ENCODE measurements around the gene GFM1. TPM values are rescaled to one million over a fixed set of nuclear protein-coding genes. Genes with fewer than 3 reads are reported as not detected.

Gene GFM1
- total and polyA plus RNA-seq, 2 donors (not counting 3 experiments of a cell fraction or from before 2014, with no cell fraction given), result 14.9 to 68.6 TPM

DNA sequence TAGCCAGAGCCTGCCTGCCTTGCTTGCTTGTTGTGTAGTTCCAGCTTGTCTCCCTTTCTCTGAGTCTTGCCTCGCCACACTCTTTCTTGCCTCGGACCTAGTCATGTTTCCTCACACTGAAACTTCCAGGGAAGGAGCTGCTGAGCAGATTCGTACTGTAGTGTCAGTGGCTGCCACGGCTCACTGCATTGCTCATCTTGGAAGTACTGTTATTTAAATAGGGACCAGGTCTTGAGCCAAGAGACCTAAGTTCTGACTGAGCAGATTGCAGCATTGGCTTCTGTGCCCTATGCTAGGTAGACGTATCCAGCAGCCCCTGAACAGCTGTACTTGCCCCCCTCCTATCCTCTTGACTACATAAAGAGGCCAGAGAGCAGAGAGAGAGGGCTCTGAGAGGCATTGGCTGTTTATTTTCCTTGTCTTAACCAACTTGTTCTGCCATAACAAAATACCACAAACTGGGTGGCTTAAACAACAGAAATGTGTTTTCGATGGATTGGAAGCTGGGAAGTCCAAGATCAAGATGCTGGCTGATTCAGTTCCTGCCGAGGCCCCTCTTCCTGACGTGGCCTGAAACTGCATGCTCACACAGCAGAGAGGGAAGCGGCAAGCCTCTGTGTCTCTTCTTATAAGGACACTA is 93.8 kb downstream of the GFM1 start:
- ChIA-PET POLR2A (no interaction called here), CTCF (interaction anchor here (2.0 to 3.5 kb wide), 2 partner anchors 11 to 51 kb away, joined by 4 to 19 read pairs; no protein-coding TSS in a partner anchor)
- Histone ChIP-seq H2AFZ (ENCODE audit: low read depth, low read length) (no peak overlapping the region), H3K27ac (ENCODE audit: insufficient read depth, low read depth, low read length) (no peak overlapping the region), H3K27me3 (ENCODE audit: control insufficient read depth in 2 of 2, insufficient read depth in 2 of 2, low read length in 2 of 2) (no peaks in the 10 kb centered on the region), H3K9me3 (replicated peaks; ENCODE audit: control insufficient read depth, insufficient read depth, low read length) (no peaks in the 10 kb centered on the region), H3K79me2 (ENCODE audit: control insufficient read depth, insufficient read depth, low read length) (no peaks in the 10 kb centered on the region), H3K4me2 (ENCODE audit: insufficient read depth, low read length) (no peak overlapping the region), H3K9me1 (replicated peaks; ENCODE audit: control insufficient read depth, extremely low read depth, insufficient read depth, low read length) (no peaks in the 10 kb centered on the region), H3K4me3 (replicated peaks in 1 of 3; ENCODE audit: insufficient read depth in 1 of 3, low read depth in 1 of 3, low read length in 3 of 3) (no peak overlapping the region), H3K36me3 (ENCODE audit: control insufficient read depth in 2 of 2, extremely low read depth in 1 of 2, insufficient read depth in 2 of 2, low read length in 2 of 2) (no peaks in the 10 kb centered on the region), H3K9ac (replicated peaks; ENCODE audit: extremely low read depth, insufficient read depth, low read length) (no peak overlapping the region), H3K4me1 (ENCODE audit: control insufficient read depth, extremely low read depth, insufficient read depth, low read length) (no peaks in the 10 kb centered on the region), H4K20me1 (replicated peaks; ENCODE audit: control insufficient read depth, extremely low read depth, insufficient read depth, low read length) (no peaks in the 10 kb centered on the region)
- intact Hi-C loops (cut with micrococcal nuclease) (no loop called here), dilution Hi-C loops (cut with MboI; ENCODE audit: extremely low pct_ligation_motif_present, low sequenced_read_pairs) (no loop called here)
- TF ChIP-seq FOS (IDR thresholded peaks at IDR 0.05; ENCODE audit: borderline replicate concordance, insufficient read depth, low read length) (no peak), POLR2AphosphoS5 (IDR thresholded peaks at IDR 0.05; ENCODE audit: insufficient read depth, low read depth, low read length) (no peak), GATA2 (IDR thresholded peaks at IDR 0.05; ENCODE audit: insufficient read depth, insufficient read length, low read depth, low read length) (no peak), MYC (IDR thresholded peaks at IDR 0.05; ENCODE audit: low read depth, low read length) (no peak), POLR2A (IDR thresholded peaks at IDR 0.05; ENCODE audit: low read depth, low read length) (no peak), JUN (IDR thresholded peaks at IDR 0.05; ENCODE audit: borderline replicate concordance, insufficient read depth, insufficient read length, low read depth) (no peak), EZH2 (IDR thresholded peaks at IDR 0.05; ENCODE audit: borderline replicate concordance, low read depth, low read length, severe bottlenecking) (no peak)
- TF ChIP-seq, protein P1, sequence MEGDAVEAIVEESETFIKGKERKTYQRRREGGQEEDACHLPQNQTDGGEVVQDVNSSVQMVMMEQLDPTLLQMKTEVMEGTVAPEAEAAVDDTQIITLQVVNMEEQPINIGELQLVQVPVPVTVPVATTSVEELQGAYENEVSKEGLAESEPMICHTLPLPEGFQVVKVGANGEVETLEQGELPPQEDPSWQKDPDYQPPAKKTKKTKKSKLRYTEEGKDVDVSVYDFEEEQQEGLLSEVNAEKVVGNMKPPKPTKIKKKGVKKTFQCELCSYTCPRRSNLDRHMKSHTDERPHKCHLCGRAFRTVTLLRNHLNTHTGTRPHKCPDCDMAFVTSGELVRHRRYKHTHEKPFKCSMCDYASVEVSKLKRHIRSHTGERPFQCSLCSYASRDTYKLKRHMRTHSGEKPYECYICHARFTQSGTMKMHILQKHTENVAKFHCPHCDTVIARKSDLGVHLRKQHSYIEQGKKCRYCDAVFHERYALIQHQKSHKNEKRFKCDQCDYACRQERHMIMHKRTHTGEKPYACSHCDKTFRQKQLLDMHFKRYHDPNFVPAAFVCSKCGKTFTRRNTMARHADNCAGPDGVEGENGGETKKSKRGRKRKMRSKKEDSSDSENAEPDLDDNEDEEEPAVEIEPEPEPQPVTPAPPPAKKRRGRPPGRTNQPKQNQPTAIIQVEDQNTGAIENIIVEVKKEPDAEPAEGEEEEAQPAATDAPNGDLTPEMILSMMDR (IDR thresholded peaks at IDR 0.05; ENCODE audit: extremely low read depth in 1 of 2, insufficient read depth in 1 of 2, low read depth in 1 of 2, low read length in 2 of 2), result no peak
- TF ChIP-seq, protein P2, sequence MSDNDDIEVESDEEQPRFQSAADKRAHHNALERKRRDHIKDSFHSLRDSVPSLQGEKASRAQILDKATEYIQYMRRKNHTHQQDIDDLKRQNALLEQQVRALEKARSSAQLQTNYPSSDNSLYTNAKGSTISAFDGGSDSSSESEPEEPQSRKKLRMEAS (IDR thresholded peaks at IDR 0.05; ENCODE audit: insufficient read depth, insufficient read length), result no peak
- no TSS peak for BruUV-seq (replicated peaks)
- FAIRE-seq (peak; percentile 21), DNase-seq (ENCODE audit: low read depth, low spot score) (no peak)

Data from endothelial cell of umbilical vein (primary cell).